Epithelial cell of proximal tubule (primary cell): Measurements from ENCODE around the gene EFNA3. TPM values are rescaled to one million over a fixed set of nuclear protein-coding genes. Genes with fewer than 3 reads are reported as not detected.

Experiments used
- DNase-seq: peaks from one replicate; pipeline ENCODE4 v3.0.0-alpha.2; 2011; ENCODE audit warnings: low read depth
- H3K4me3 ChIP-seq: 2 replicates; pipeline ENCODE4 v1.5.1; 2011; ENCODE audit warnings: low read depth, mild to moderate bottlenecking, low read length
- CTCF ChIP-seq: conservative IDR thresholded peaks from 2 replicates; pipeline ENCODE4 v1.5.1; 2012; ENCODE audit warnings: low read depth, mild to moderate bottlenecking, low read length
- total RNA-seq: library from RNA; depleted of rRNA; stranded (reverse); fragments of >200 nt; gene quantifications from 2 replicates; pipeline ENCODE4 v1.2.3, GENCODE V29; 2015

The EFNA3 gene
- total RNA-seq, 1 donor from 2014 or later: 2.8 TPM

GRCh38 chr1:155048449-155049334 is 29.9 kb upstream of the EFNA3 start:
- TF ChIP-seq CTCF: no peak
- H3K4me3 ChIP-seq: no peak overlapping the region
- no peak for DNase-seq

GRCh38 chr1:155049651-155050559 is 28.7 kb upstream of the EFNA3 start:
- H3K4me3 ChIP-seq: peak overlapping the region; percentile 57
- no peak for DNase-seq
- no peak for TF ChIP-seq CTCF

DNA sequence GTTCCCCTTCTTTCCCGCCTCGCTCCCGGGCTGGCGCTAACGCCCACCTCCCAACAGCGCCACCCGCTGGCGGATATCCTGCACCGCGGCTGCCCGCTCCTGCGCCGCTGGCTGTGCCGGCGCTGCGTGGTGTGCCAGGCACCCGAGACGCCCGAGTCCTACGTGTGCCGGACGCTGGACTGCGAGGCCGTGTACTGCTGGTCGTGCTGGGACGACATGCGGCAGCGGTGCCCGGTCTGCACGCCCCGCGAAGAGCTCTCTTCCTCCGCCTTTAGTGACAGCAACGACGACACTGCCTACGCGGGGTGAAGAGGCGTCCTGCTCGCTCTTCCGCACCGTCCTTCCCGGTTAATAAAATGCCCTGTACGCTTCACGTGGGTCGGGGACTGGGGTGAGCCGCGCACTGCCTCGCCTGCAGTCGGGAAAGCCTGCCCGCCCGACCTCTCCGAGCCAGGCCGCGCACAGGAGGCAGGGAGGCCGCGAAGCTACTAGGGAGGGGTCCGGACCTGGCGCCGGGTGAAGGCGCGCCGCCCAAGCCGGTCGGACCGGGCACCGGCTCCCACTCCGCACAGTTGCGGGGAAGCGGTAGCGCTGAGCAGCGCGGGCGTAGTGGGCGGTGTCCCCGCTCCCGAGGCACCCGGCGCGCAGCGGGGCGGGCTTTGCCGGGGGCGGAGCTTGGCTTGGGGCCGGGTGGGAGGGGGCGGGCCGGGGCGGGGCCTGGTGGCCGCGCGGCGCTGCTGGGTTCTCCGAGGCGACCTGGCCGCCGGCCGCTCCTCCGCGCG is 27.9 kb upstream of the EFNA3 start, which contains the start of gene ADAM15:
TSS of gene ADAM15 (plus strand) at position 757 of the 782 bp plus-strand sequence. CDS start 71 bp downstream, outside the sequence.
- DNase-seq: no peak
- peak; percentile 89 for TF ChIP-seq CTCF
- peak within 1 kb of the TSS; percentile 57 for H3K4me3 ChIP-seq

DNA sequence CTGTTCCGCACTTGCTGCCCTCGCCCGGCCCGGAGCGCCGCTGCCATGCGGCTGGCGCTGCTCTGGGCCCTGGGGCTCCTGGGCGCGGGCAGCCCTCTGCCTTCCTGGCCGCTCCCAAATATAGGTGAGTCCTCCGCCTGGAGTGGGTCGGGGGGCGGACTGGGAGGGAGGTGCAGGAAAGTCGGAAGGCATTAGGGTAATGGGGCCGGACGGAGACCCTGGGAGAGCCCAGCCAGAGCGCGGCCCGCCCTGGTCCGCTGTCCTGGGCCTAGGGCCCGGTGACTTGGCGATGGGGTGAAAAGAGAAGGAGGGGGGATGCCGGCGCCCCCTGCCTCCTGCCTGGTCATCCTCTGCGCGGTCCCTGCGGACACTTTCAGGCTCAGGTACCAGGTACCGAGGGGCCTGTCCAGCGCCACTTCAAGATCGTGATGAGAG is 27.3 kb upstream of the EFNA3 start:
- no peak for TF ChIP-seq CTCF
- no peak for DNase-seq
- H3K4me3 ChIP-seq: peak overlapping the region; percentile 57

GRCh38 chr1:155051777-155052398 is 26.7 kb upstream of the EFNA3 start:
- no peak for TF ChIP-seq CTCF
- DNase-seq: no peak
- peak overlapping the region; percentile 57 for H3K4me3 ChIP-seq
